ENCODE measurements around the gene TP63.

DNA sequence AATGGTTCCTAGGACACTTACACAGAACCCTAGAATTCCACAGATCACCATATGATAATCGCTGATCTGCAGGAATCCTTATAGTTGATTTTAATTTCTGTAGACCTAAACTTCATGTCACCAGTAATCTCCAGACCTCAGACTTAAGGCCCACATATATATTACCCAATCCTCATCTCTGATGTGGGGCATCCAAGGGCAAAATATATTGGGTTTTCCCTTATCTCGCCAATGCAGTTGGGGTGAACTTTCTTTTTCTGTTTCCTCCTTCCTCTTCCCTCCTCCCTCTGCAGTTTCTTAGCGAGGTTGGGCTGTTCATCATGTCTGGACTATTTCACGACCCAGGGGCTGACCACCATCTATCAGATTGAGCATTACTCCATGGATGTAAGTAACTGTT is 259.3 kb downstream of the TP63 start:
- no peak for TF ChIP-seq CTCF (IDR thresholded peaks at IDR 0.05)
- TF ChIP-seq ZFX (IDR thresholded peaks at IDR 0.05; ENCODE audit: borderline replicate concordance), result no peak
